Endothelial cell (in vitro differentiated cells): Measurements from ENCODE around the gene RAB35. TPM values are rescaled to one million over a fixed set of nuclear protein-coding genes. Genes with fewer than 3 reads are reported as not detected.

Experiments used
- DNase-seq: peaks from one replicate; pipeline ENCODE4 v3.0.0; 2021; ENCODE audit warnings: low spot score
- H3K27ac Mint-ChIP-seq: one replicate; pipeline ENCODE4 v1.8.0; 2021; ENCODE audit warnings: mixed read lengths, inconsistent platforms; ENCODE audit not compliant: unreplicated experiment
- H3K27me3 Mint-ChIP-seq: one replicate; pipeline ENCODE4 v1.8.0; 2021; ENCODE audit warnings: mild to moderate bottlenecking, moderate library complexity, mixed read lengths, inconsistent platforms; ENCODE audit not compliant: unreplicated experiment
- H3K36me3 Mint-ChIP-seq: one replicate; pipeline ENCODE4 v1.8.0; 2021; ENCODE audit warnings: mild to moderate bottlenecking, low read depth, mixed read lengths, inconsistent platforms; ENCODE audit not compliant: unreplicated experiment
- H3K4me1 Mint-ChIP-seq: one replicate; pipeline ENCODE4 v1.8.0; 2021; ENCODE audit warnings: mild to moderate bottlenecking, mixed read lengths, inconsistent platforms; ENCODE audit not compliant: unreplicated experiment
- H3K4me3 Mint-ChIP-seq: one replicate; pipeline ENCODE4 v1.8.0; 2021; ENCODE audit warnings: mild to moderate bottlenecking, mixed read lengths, inconsistent platforms; ENCODE audit not compliant: unreplicated experiment
- H3K9me3 Mint-ChIP-seq: one replicate; pipeline ENCODE4 v1.8.0; 2021; ENCODE audit warnings: mixed read lengths, inconsistent platforms; ENCODE audit not compliant: unreplicated experiment
- CTCF ChIP-seq: fragments of 200-600 bp; sonication (generic); IDR thresholded peaks from one replicate; pipeline ENCODE4 v1.5.0; 2021; ENCODE audit warnings: antibody characterized with exemption; ENCODE audit not compliant: unreplicated experiment
- total RNA-seq: library from RNA; stranded (reverse); fragmentation: NEBNext Ultra II Directional; extraction: Animal tissue kit (Norgen Biotek cat#: 25700); gene quantifications from one replicate; pipeline ENCODE4 v1.2.1, GENCODE V29; 2021; ENCODE audit not compliant: unreplicated experiment

The RAB35 gene
- total RNA-seq, 1 donor from 2014 or later, result 76.4 TPM

DNA sequence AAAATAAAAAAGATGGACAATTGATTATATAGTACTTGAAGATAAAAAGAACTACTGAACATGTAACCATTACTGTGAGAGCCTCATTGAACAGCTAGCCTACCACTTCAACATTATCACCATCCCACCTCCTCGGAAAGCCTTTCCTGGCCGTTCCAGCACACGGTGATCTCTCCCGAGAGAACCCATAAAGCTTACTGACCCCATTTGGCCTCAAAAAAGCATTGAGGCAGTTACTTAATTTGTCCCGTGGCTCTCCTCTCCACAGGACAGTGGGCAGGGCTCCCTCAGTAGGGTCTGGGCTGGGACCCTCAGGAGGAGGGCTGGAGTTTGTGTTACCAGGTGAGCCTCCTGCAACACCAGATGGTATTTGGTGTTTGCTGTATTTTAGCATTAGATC lies 55.8 kb downstream of the RAB35 start:
- DNase-seq, result no peak
- TF ChIP-seq CTCF, result no peak
- no peak overlapping the region for H3K27ac Mint-ChIP-seq
- peaks cover 9% of the 10 kb centered on the region for H3K4me1 Mint-ChIP-seq
- no peaks in the 10 kb centered on the region for H3K9me3 Mint-ChIP-seq
- no peak overlapping the region for H3K4me3 Mint-ChIP-seq
- H3K36me3 Mint-ChIP-seq, result no peaks in the 10 kb centered on the region
- H3K27me3 Mint-ChIP-seq, result no peaks in the 10 kb centered on the region

- H3K27ac Mint-ChIP-seq, result no peak overlapping the region
- no peak for DNase-seq
- no peaks in the 10 kb centered on the region for H3K9me3 Mint-ChIP-seq
- TF ChIP-seq CTCF, result no peak
- peaks cover 8% of the 10 kb centered on the region for H3K4me1 Mint-ChIP-seq
- no peak overlapping the region for H3K4me3 Mint-ChIP-seq
- H3K36me3 Mint-ChIP-seq, result no peaks in the 10 kb centered on the region
- no peaks in the 10 kb centered on the region for H3K27me3 Mint-ChIP-seq
These were observed 56.4 kb downstream of the RAB35 start for GRCh38 chr12:120060196-120060595.

- Mint-ChIP-seq H3K36me3 (no peaks in the 10 kb centered on the region), H3K4me1 (peaks cover 3% of the 10 kb centered on the region), H3K4me3 (no peak overlapping the region), H3K27me3 (no peaks in the 10 kb centered on the region), H3K9me3 (no peaks in the 10 kb centered on the region), H3K27ac (no peak overlapping the region)
- TF ChIP-seq CTCF, result no peak
- DNase-seq, result no peak
These were observed 59.8 kb downstream of the RAB35 start for GRCh38 chr12:120056739-120057138.

DNA sequence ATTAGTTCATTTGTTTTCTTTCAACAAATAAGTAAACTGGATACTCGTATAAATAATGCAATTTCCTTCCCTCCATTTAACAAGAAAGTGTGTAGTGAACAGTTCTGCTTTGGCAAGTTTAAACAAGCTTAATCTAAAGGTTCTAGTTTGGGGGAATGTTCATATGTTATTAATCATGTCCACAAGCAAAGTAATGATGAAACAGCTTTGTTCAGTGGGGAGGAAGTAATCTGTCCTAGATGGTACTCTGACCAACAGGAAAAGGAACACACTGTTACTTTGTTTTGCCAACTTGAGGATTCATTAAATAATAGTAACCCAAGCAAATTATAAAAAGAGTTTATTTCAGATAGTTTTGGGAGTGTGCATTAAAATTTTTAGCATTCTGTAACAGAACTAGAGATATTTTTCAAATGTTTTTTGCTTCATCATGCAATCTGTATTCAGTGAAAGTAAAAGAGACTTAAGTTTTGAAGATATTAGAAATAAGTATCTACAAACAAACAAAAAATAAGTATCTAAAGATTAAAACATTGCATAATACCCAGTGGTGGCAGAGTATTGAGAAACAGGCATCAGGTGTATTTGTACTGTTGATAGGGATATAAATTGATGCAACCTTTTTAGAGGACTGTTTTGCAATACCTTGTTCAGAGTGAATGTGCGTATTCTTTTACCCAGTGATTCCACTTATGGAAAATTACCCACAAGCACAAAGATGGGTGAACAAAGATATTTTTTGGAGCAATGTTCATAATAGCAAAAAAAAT lies 61.1 kb downstream of the RAB35 start:
- H3K4me3 Mint-ChIP-seq, result no peak overlapping the region
- no peak for TF ChIP-seq CTCF
- H3K9me3 Mint-ChIP-seq, result no peaks in the 10 kb centered on the region
- no peak for DNase-seq
- H3K36me3 Mint-ChIP-seq, result no peaks in the 10 kb centered on the region
- no peaks in the 10 kb centered on the region for H3K27me3 Mint-ChIP-seq
- peaks cover 3% of the 10 kb centered on the region for H3K4me1 Mint-ChIP-seq
- no peak overlapping the region for H3K27ac Mint-ChIP-seq

- no peak overlapping the region for H3K27ac Mint-ChIP-seq
- H3K36me3 Mint-ChIP-seq, result no peaks in the 10 kb centered on the region
- TF ChIP-seq CTCF, result no peak
These were observed 62.3 kb downstream of the RAB35 start for GRCh38 chr12:120054293-120054692.

More at GRCh38 chr12:120054293-120054692, 62.3 kb downstream of the RAB35 start:
- Mint-ChIP-seq H3K9me3 (no peaks in the 10 kb centered on the region), H3K27me3 (no peaks in the 10 kb centered on the region), H3K4me3 (no peak overlapping the region), H3K4me1 (peaks cover 3% of the 10 kb centered on the region)
- no peak for DNase-seq
